SK-N-SH (cell line): ENCODE data around the gene CYP4F3. TPM values are rescaled to one million over a fixed set of nuclear protein-coding genes. Genes with fewer than 3 reads are reported as not detected.

Experiments
- CTCF ChIA-PET: fragments of 300-600, 350-600 bp; formaldehyde crosslinking; extraction: SDS; loops from one replicate; lab custom pipeline; 2021; lab: Yijun Ruan, JAX
- POLR2A ChIA-PET: fragments of 350-600 bp; sonication (Branson Sonifier 250); formaldehyde crosslinking; extraction: SDS; loops from one replicate; lab custom pipeline; 2020; ENCODE audit warnings: antibody characterized with exemption, inconsistent platforms; lab: Yijun Ruan, JAX
- DNase-seq: peaks from one replicate; pipeline ENCODE4 v3.0.0; 2012
- H2AFZ ChIP-seq: fragments of 200-600 bp; sonication (generic); 2 replicates; pipeline ENCODE4 v1.8.1; 2016; ENCODE audit warnings: antibody characterized with exemption, mild to moderate bottlenecking, low read depth
- H3F3A ChIP-seq: fragments of 200-600 bp; sonication (generic); replicated peaks from 2 replicates; pipeline ENCODE3; 2016; ENCODE audit warnings: antibody characterized with exemption, mild to moderate bottlenecking; ENCODE audit not compliant: insufficient read depth
- H3K27ac ChIP-seq, 2 experiments: fragments of 200-500 bp in 1 of 2; fragments of 200-600 bp in 1 of 2; sonication (Bioruptor generic) in 1 of 2; sonication (generic), shearing (Covaris generic) in 1 of 2; 2 replicates each; pipeline versions ENCODE4 v1.5.1 to v1.6.1; 2014 to 2016; ENCODE audit warnings: low read depth in 2 of 2, inconsistent platforms in 1 of 2, low read length in 1 of 2, mild to moderate bottlenecking in 1 of 2, mixed read lengths in 1 of 2
- H3K27me3 ChIP-seq: fragments of 200-600 bp; sonication (generic), shearing (Covaris generic); 2 replicates; pipeline ENCODE4 v1.6.1; 2016; ENCODE audit warnings: mixed run types; ENCODE audit not compliant: insufficient read depth
- H3K36me3 ChIP-seq, 2 experiments: fragments of 200-500 bp in 1 of 2; fragments of 200-600 bp in 1 of 2; sonication (Bioruptor generic) in 1 of 2; sonication (generic) in 1 of 2; replicated peaks in 1 of 2; 2 replicates each; pipeline versions ENCODE3 to v1.5.1; 2014 to 2016; ENCODE audit warnings: low read length in 1 of 2, mild to moderate bottlenecking in 1 of 2; ENCODE audit not compliant: insufficient read depth in 2 of 2, control insufficient read depth in 1 of 2
- H3K4me1 ChIP-seq, 2 experiments: fragments of 200-500 bp in 1 of 2; fragments of 200-600 bp in 1 of 2; sonication (Bioruptor generic) in 1 of 2; sonication (generic), shearing (Covaris generic) in 1 of 2; 2 replicates each; pipeline versions ENCODE4 v1.5.1 to v1.6.1; 2014 to 2016; ENCODE audit warnings: low read depth in 1 of 2, low read length in 1 of 2, mixed run types in 1 of 2; ENCODE audit not compliant: insufficient read depth in 2 of 2, control insufficient read depth in 1 of 2
- H3K4me2 ChIP-seq: fragments of 200-600 bp; sonication (generic), shearing (Covaris generic); 2 replicates; pipeline ENCODE4 v1.6.1; 2017; ENCODE audit warnings: mixed run types
- H3K4me3 ChIP-seq, 2 experiments: fragments of 200-500 bp in 1 of 2; fragments of 200-600 bp in 1 of 2; sonication (Bioruptor generic) in 1 of 2; sonication (generic), shearing (Covaris generic) in 1 of 2; 2 replicates each; pipeline versions ENCODE4 v1.5.1 to v1.8.1; 2014 to 2016; ENCODE audit warnings: low read depth in 2 of 2, inconsistent platforms in 1 of 2, low read length in 1 of 2, mild to moderate bottlenecking in 1 of 2, mixed read lengths in 1 of 2, moderate library complexity in 1 of 2
- H3K79me2 ChIP-seq: fragments of 200-600 bp; sonication (generic); 2 replicates; pipeline ENCODE4 v1.8.1; 2017; ENCODE audit warnings: mild to moderate bottlenecking; ENCODE audit not compliant: insufficient read depth
- H3K9ac ChIP-seq: fragments of 200-600 bp; sonication (generic); 2 replicates; pipeline ENCODE4 v1.6.1; 2017; ENCODE audit warnings: mixed run types
- H3K9me2 ChIP-seq: fragments of 200-600 bp; sonication (generic); 2 replicates; pipeline ENCODE4 v1.6.1; 2017; ENCODE audit warnings: mixed run types
- H3K9me3 ChIP-seq: fragments of 200-600 bp; sonication (generic); 2 replicates; pipeline ENCODE4 v1.6.1; 2017; ENCODE audit warnings: mixed run types, mild to moderate bottlenecking, moderate library complexity
- H4K20me1 ChIP-seq: fragments of 200-600 bp; sonication (generic); 2 replicates; pipeline ENCODE4 v1.6.1; 2017; ENCODE audit warnings: mild to moderate bottlenecking, mixed run types; ENCODE audit not compliant: insufficient read depth
- ELF1 ChIP-seq: IDR thresholded peaks from 2 replicates; pipeline ENCODE4 v1.4.0; 2012
- EZH2phosphoT487 ChIP-seq: fragments of 200-600 bp; sonication (generic); IDR thresholded peaks from 2 replicates; pipeline ENCODE4 v1.6.1; 2017; ENCODE audit warnings: low read depth, mixed run types, mild to moderate bottlenecking, antibody characterized with exemption, moderate library complexity, borderline replicate concordance
- GATA2 ChIP-seq: sonication (generic); formaldehyde crosslinking; IDR thresholded peaks from 2 replicates; pipeline ENCODE4 v1.5.0; 2020; ENCODE audit warnings: mild to moderate bottlenecking, missing genetic modification reagents
- MEF2A ChIP-seq: IDR thresholded peaks from 2 replicates; pipeline ENCODE4 v1.4.0; 2012; ENCODE audit warnings: low read depth, borderline replicate concordance
- NFIC ChIP-seq: IDR thresholded peaks from 2 replicates; pipeline ENCODE4 v1.4.0; 2012; ENCODE audit warnings: borderline replicate concordance
- NRF1 ChIP-seq: IDR thresholded peaks from 2 replicates; pipeline ENCODE4 v1.6.1; 2012; ENCODE audit warnings: low read depth, mild to moderate bottlenecking, low read length
- POLR2AphosphoS5 ChIP-seq: IDR thresholded peaks from 2 replicates; pipeline ENCODE4 v1.6.1; 2012; ENCODE audit warnings: low read depth, low read length
- RAD21 ChIP-seq: IDR thresholded peaks from 2 replicates; pipeline ENCODE4 v1.6.1; 2012; ENCODE audit warnings: mild to moderate bottlenecking, low read length
- RCOR1 ChIP-seq: fragments of 150-350 bp; IDR thresholded peaks from 2 replicates; pipeline ENCODE4 v1.6.1; 2017; ENCODE audit warnings: antibody characterized with exemption, low read length
- RFX5 ChIP-seq: IDR thresholded peaks from 2 replicates; pipeline ENCODE4 v1.6.1; 2012; ENCODE audit warnings: mild to moderate bottlenecking, improper control_type of control experiment, low read length
- SIN3A ChIP-seq: IDR thresholded peaks from 2 replicates; pipeline ENCODE4 v1.6.1; 2012; ENCODE audit warnings: low read depth, mild to moderate bottlenecking, low read length, moderate library complexity, borderline replicate concordance
- SMC3 ChIP-seq: IDR thresholded peaks from 2 replicates; pipeline ENCODE4 v1.6.1; 2012; ENCODE audit warnings: low read depth, low read length, improper control_type of control experiment
- TCF12 ChIP-seq: IDR thresholded peaks from 2 replicates; pipeline ENCODE4 v1.4.0; 2012
- TEAD4 ChIP-seq: IDR thresholded peaks from 2 replicates; pipeline ENCODE4 v1.4.0; 2012; ENCODE audit warnings: mild to moderate bottlenecking, borderline replicate concordance; ENCODE audit not compliant: insufficient read depth
- WGBS: methylation state at CpG from one replicate; pipeline ENCODE4 v1.1.6; 2017; ENCODE audit warnings: low lambda C conversion rate; 5-methylcytosine and 5-hydroxymethylcytosine counted together
- polyA plus RNA-seq, 3 experiments: library from polyadenylated mRNA; depleted of rRNA; stranded (reverse); fragments of >200 nt; gene quantifications; 2 replicates each; pipeline ENCODE4 v1.2.3, GENCODE V29; 2012
- small RNA-seq, 7 experiments: library from RNA; depleted of rRNA; stranded (forward); fragments of <200 nt; gene quantifications; one replicate each; pipeline ENCODE3, GENCODE V24; 2012
- TF ChIP-seq, protein P1 (sequence below): fragments of 150-350 bp; IDR thresholded peaks from 2 replicates; pipeline ENCODE4 v1.6.1; 2016; ENCODE audit warnings: mild to moderate bottlenecking, low read depth, low read length
- TF ChIP-seq, protein P2 (sequence below): IDR thresholded peaks from 2 replicates; pipeline ENCODE4 v1.4.0; 2012; ENCODE audit warnings: low read depth, borderline replicate concordance
- TF ChIP-seq, protein P3 (sequence below): IDR thresholded peaks from 2 replicates; pipeline ENCODE4 v1.4.0; 2012; ENCODE audit warnings: low read depth
- TF ChIP-seq, protein P4 (sequence below): IDR thresholded peaks from 2 replicates; pipeline ENCODE4 v1.4.0; 2012; ENCODE audit warnings: low read depth, borderline replicate concordance
- TF ChIP-seq, protein P5 (sequence below): IDR thresholded peaks from 2 replicates; pipeline ENCODE4; 2012

The CYP4F3 gene
- polyA plus RNA-seq, 1 of the 3 experiments (the other 2 are of a cell fraction): 0.08 TPM

DNA sequence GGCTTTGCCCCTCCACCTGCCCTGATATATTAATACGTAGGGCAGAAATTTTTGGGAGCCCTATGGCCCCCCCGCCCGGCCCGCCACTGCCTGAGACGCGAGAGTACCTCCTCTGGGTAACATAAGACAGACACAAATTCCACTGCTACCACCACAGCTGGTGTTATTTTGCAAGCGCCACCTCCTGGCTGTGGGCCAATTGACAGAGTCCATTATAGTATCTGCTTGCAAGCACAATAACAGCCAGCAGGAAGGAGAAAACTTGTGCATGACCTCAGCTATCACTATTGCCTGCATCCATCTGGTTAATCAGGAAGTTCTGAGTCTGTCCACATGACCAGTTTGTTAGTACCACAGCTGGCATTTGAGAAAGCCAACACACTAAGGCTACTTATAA is 61.8 kb downstream of the CYP4F3 start:
- H3K27ac ChIP-seq: no peak overlapping the region
- H3K79me2 ChIP-seq: no peaks in the 10 kb centered on the region
- H3K9me3 ChIP-seq: no peaks in the 10 kb centered on the region
- no peaks in the 10 kb centered on the region for H4K20me1 ChIP-seq
- CTCF ChIA-PET: no interaction called here
- no peaks in the 10 kb centered on the region for H3K36me3 ChIP-seq
- WGBS: 0% methylated on average over 7 of the region's 7 CpGs
- POLR2A ChIA-PET: no interaction called here
- no peak overlapping the region for H3K4me3 ChIP-seq
- H3F3A ChIP-seq: no peaks in the 10 kb centered on the region
- no peak overlapping the region for H3K9ac ChIP-seq
- no peaks in the 10 kb centered on the region for H3K9me2 ChIP-seq
- no peak overlapping the region for H3K4me2 ChIP-seq
- peaks cover 0 to 5% of the 10 kb centered on the region in 2 experiments; a peak in 1 of 4 replicates for H3K4me1 ChIP-seq
- no peak overlapping the region for H2AFZ ChIP-seq
- no peaks in the 10 kb centered on the region for H3K27me3 ChIP-seq
- DNase-seq: peak; percentile 31
- TF ChIP-seq, protein P1, sequence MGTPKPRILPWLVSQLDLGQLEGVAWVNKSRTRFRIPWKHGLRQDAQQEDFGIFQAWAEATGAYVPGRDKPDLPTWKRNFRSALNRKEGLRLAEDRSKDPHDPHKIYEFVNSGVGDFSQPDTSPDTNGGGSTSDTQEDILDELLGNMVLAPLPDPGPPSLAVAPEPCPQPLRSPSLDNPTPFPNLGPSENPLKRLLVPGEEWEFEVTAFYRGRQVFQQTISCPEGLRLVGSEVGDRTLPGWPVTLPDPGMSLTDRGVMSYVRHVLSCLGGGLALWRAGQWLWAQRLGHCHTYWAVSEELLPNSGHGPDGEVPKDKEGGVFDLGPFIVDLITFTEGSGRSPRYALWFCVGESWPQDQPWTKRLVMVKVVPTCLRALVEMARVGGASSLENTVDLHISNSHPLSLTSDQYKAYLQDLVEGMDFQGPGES: no peak
- TF ChIP-seq, protein P2, sequence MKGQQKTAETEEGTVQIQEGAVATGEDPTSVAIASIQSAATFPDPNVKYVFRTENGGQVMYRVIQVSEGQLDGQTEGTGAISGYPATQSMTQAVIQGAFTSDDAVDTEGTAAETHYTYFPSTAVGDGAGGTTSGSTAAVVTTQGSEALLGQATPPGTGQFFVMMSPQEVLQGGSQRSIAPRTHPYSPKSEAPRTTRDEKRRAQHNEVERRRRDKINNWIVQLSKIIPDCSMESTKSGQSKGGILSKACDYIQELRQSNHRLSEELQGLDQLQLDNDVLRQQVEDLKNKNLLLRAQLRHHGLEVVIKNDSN: 0 out of 2 replicates have a peak, but pooled peaks have one; percentile 17
- TF ChIP-seq, protein P3, sequence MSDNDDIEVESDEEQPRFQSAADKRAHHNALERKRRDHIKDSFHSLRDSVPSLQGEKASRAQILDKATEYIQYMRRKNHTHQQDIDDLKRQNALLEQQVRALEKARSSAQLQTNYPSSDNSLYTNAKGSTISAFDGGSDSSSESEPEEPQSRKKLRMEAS: no peak
- TF ChIP-seq, protein P4, sequence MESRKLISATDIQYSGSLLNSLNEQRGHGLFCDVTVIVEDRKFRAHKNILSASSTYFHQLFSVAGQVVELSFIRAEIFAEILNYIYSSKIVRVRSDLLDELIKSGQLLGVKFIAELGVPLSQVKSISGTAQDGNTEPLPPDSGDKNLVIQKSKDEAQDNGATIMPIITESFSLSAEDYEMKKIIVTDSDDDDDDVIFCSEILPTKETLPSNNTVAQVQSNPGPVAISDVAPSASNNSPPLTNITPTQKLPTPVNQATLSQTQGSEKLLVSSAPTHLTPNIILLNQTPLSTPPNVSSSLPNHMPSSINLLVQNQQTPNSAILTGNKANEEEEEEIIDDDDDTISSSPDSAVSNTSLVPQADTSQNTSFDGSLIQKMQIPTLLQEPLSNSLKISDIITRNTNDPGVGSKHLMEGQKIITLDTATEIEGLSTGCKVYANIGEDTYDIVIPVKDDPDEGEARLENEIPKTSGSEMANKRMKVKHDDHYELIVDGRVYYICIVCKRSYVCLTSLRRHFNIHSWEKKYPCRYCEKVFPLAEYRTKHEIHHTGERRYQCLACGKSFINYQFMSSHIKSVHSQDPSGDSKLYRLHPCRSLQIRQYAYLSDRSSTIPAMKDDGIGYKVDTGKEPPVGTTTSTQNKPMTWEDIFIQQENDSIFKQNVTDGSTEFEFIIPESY: no peak
- TF ChIP-seq SIN3A (no peak), NFIC (peak; percentile 58; the same call in 1 of the 2 replicates), ELF1 (no peak), SMC3 (no peak), NRF1 (no peak), TCF12 (peak; percentile 78), RFX5 (no peak), POLR2AphosphoS5 (no peak), RCOR1 (peak; percentile 46; the same call in 1 of the 2 replicates), GATA2 (CRISPR knock-in tag) (no peak), TEAD4 (no peak), RAD21 (no peak), EZH2phosphoT487 (no peak), MEF2A (no peak)
- TF ChIP-seq, protein P5, sequence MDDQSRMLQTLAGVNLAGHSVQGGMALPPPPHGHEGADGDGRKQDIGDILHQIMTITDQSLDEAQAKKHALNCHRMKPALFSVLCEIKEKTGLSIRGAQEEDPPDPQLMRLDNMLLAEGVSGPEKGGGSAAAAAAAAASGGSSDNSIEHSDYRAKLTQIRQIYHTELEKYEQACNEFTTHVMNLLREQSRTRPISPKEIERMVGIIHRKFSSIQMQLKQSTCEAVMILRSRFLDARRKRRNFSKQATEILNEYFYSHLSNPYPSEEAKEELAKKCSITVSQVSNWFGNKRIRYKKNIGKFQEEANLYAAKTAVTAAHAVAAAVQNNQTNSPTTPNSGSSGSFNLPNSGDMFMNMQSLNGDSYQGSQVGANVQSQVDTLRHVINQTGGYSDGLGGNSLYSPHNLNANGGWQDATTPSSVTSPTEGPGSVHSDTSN: peak; percentile 22; the same call in 1 of the 2 replicates

Small RNA genes within 50 kb of the gene (small RNA-seq; reads per million reads assigned to genes)
- 0 reads per million in 7 experiments for gene AD000091.1

Other genes starting within 250 kb of the CYP4F3 start
- gene AKAP8L, start 221.9 kb upstream of the CYP4F3 start, polyA plus RNA-seq (2012; rRNA removed): 44.7 and 46.1 TPM in 2 replicates
- gene WIZ, start 190.9 kb upstream of the CYP4F3 start, polyA plus RNA-seq (2012; rRNA removed): 9.9 and 15.5 TPM in 2 replicates
- gene RASAL3, start 176.4 kb upstream of the CYP4F3 start, polyA plus RNA-seq (2012; rRNA removed): 0.02 TPM in 2 replicates
- not detected in 2 replicates for gene PGLYRP2, start 161.4 kb upstream of the CYP4F3 start, polyA plus RNA-seq (2012; rRNA removed)
- not detected in 2 replicates for gene CYP4F22, start 132.4 kb upstream of the CYP4F3 start, polyA plus RNA-seq (2012; rRNA removed)
- not detected in 2 replicates for gene CYP4F8, start 25.7 kb upstream of the CYP4F3 start, polyA plus RNA-seq (2012; rRNA removed)
- 0.03 TPM in 1 of 2 replicates, not detected in the other for gene CYP4F12, start 32.2 kb downstream of the CYP4F3 start, polyA plus RNA-seq (2012; rRNA removed)
- gene OR10H2, start 87.1 kb downstream of the CYP4F3 start, polyA plus RNA-seq (2012; rRNA removed): not detected in 2 replicates
- not detected in 2 replicates for gene OR10H3, start 97.1 kb downstream of the CYP4F3 start, polyA plus RNA-seq (2012; rRNA removed)
- not detected in 2 replicates for gene OR10H5, start 146.8 kb downstream of the CYP4F3 start, polyA plus RNA-seq (2012; rRNA removed)
- not detected in 2 replicates for gene OR10H1, start 174.8 kb downstream of the CYP4F3 start, polyA plus RNA-seq (2012; rRNA removed)